ENCODE data around the gene POM121.
"Not testable (repeated sequence)": the region's sequence is repeated elsewhere in the genome, so short reads cannot be mapped to it uniquely, and the experiment has no call there.

The POM121 gene

DNA sequence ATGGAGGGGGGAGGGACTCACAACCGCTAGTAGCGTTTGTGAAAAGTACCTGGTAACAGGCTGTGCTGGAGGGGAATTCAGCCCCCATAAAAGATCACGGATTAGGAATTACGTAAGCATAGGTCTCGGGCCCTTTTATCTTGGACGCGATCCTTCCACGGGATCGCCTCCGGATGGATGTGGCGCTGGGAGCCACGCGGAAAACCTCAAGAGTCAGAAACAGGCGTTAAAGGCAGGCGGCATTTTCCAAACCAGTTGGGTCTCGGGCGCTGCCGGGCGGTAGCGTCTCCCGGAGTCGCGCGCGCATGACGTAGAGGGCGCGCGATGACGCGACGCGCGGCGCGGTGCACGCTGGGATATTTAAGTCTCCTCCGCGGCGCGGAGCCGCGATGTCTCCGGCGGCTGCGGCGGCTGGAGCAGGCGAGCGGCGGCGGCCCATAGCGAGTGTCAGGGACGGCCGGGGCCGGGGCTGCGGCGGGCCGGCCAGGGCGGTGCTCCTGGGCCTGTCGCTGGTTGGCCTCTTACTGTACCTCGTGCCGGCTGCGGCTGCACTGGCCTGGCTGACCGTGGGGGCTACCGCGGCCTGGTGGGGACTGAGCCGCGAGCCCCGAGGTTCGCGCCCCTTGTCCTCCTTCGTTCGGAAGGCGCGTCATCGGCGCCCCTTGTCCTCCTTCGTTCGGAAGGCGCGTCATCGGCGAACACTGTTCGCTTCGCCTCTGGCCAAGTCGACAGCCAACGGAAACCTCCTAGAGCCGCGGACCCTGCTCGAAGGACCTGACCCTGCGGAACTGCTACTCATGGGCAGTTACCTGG, at the start of gene POM121:
Gene POM121, plus strand, starts transcription at position 363 of the 813 bp plus-strand sequence. Its CDS starts 27 bp downstream, at position 390.
- Histone ChIP-seq H3K4me1 (ENCODE audit: control insufficient read depth in 1 of 2, insufficient read depth in 1 of 2, low read depth in 1 of 2, low read length in 1 of 2) (peaks cover 17 to 18% of the 10 kb centered on the region in 2 experiments), H3K4me3 (ENCODE audit: low read depth in 1 of 2, low read length in 1 of 2) (peak within 1 kb of the TSS; percentile 79 to 84), H3K27ac (peak within 1 kb of the TSS; percentile 93), H3K36me3 (peaks cover 38% of the 10 kb centered on the region), H3K27me3 (no peaks in the 10 kb centered on the region), H3K9me3 (no peaks in the 10 kb centered on the region)
- TF ChIP-seq, protein P1, sequence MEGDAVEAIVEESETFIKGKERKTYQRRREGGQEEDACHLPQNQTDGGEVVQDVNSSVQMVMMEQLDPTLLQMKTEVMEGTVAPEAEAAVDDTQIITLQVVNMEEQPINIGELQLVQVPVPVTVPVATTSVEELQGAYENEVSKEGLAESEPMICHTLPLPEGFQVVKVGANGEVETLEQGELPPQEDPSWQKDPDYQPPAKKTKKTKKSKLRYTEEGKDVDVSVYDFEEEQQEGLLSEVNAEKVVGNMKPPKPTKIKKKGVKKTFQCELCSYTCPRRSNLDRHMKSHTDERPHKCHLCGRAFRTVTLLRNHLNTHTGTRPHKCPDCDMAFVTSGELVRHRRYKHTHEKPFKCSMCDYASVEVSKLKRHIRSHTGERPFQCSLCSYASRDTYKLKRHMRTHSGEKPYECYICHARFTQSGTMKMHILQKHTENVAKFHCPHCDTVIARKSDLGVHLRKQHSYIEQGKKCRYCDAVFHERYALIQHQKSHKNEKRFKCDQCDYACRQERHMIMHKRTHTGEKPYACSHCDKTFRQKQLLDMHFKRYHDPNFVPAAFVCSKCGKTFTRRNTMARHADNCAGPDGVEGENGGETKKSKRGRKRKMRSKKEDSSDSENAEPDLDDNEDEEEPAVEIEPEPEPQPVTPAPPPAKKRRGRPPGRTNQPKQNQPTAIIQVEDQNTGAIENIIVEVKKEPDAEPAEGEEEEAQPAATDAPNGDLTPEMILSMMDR (IDR thresholded peaks at IDR 0.05), result peak; percentile 48

DNA sequence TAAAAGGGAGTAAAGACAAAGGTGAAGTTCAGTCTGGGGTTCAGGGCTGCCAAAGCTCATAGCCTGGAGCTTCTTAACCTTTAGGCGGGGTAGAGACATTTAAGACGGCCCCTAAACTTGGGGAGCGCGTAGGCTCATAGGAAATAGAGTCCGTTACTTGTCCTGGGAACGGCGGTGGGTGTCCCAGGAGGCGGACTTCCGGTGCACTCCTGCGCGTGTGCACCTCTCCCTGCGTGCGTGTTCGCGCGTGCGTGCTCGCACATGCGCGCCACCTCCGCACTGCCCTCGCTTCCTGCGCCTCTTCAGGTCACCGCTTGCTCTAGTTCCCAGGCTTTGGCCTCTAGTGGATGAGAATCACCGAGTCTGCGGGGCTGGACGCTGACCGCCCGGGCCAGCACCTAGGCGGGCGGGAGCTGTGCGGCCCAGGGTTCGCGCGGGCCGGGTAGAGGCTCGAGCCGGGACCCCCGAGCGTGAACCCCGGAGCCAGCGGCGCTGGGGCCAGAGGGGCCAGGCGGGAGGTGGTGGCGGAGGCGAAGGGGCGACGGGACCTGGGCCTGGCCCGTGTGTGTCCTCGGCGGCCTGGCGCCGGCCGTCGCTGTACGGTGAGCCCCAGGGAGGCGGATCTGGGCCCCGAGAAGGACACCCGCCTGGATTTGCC, 45.7 kb upstream of the POM121 start:
- Histone ChIP-seq H3K27ac (peak overlapping the region; percentile 90), H3K4me3 (ENCODE audit: low read depth in 1 of 2, low read length in 1 of 2) (peak overlapping the region; percentile 73 to 77)
- not testable (repeated sequence) for H3K27me3 ChIP-seq; H3K36me3 ChIP-seq; H3K4me1 ChIP-seq (ENCODE audit: control insufficient read depth in 1 of 2, insufficient read depth in 1 of 2, low read depth in 1 of 2, low read length in 1 of 2); H3K9me3 ChIP-seq
- TF ChIP-seq, protein P1 (IDR thresholded peaks at IDR 0.05), result peak; percentile 32

DNA sequence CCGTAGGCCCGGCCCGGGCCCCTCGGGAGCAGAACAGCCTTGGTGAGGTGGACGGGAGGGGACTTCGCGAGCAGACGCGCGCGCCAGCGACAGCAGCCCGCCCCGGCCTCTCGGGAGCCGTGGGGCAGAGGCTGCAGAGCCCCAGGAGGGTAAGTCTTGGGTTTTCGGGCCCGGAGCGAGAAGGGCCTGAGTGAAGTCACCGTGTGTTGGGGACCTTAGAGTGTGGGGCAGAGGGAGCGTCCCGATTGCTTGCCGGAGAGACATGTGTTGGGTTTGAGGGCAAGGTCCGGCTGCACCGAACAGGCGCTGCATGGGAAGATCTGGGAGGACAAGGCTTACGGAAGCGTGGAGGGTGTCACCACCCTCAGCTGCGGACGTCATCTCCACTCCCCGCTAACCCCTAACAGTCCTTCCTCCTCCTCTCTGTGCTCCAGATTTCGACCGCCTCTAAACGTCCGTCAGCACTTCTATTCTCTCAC, 45.1 kb upstream of the POM121 start:
- H3K4me1 ChIP-seq (ENCODE audit: control insufficient read depth in 1 of 2, insufficient read depth in 1 of 2, low read depth in 1 of 2, low read length in 1 of 2); H3K36me3 ChIP-seq; H3K9me3 ChIP-seq; H3K27me3 ChIP-seq: not testable (repeated sequence)
- Histone ChIP-seq H3K27ac (peak overlapping the region; percentile 90), H3K4me3 (ENCODE audit: low read depth in 1 of 2, low read length in 1 of 2) (peak overlapping the region; percentile 73 to 77)

DNA sequence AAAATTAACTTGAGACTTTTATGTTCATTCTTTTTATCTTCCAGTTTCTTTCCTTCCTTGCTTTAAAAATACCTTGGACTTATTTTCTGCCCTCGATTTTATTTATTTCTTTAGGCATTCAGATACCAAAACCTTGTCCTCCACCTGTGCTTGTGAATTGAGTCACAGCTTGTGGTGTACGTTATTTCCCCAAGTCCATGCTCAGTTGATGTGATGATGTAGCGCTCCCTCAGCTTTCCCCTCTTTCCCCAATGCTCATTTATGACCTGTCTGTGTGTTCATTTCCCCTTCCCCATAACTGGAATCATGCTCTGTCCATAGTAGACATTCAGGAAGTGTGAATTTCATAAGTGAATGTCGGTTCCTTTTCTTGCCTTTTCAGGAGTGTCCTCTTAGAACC, 33.1 kb upstream of the POM121 start:
- not testable (repeated sequence) for H3K9me3 ChIP-seq; H3K27me3 ChIP-seq; H3K4me3 ChIP-seq (ENCODE audit: low read depth in 1 of 2, low read length in 1 of 2)
- Histone ChIP-seq H3K27ac (peak overlapping the region; percentile 63), H3K36me3 (peaks cover 22% of the 10 kb centered on the region), H3K4me1 (ENCODE audit: control insufficient read depth in 1 of 2, insufficient read depth in 1 of 2, low read depth in 1 of 2, low read length in 1 of 2) (peaks cover 11 to 15% of the 10 kb centered on the region in 2 experiments)

DNA sequence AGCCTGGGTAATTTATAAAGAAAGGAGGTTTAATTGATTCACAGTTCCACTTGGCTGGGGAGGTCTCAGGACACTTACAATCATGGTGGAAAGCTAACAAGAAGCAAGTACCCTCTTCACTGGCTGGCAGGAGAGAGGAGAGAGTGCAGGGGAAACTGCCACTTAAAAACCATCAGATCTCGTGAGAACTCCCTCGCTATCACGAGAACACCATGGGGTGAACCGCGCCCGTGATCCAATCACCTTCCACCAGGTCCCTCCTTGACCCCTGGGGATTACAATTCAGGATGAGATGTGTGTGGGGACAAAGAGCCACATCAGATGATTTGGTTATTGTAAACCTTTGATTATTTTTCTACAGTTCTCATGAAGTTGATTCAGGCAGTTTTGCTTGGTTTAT, 20.2 kb upstream of the POM121 start:
- H3K4me1 ChIP-seq (ENCODE audit: control insufficient read depth in 1 of 2, insufficient read depth in 1 of 2, low read depth in 1 of 2, low read length in 1 of 2); H3K27ac ChIP-seq; H3K4me3 ChIP-seq (ENCODE audit: low read depth in 1 of 2, low read length in 1 of 2); H3K27me3 ChIP-seq; H3K9me3 ChIP-seq: not testable (repeated sequence)
- peaks cover 10% of the 10 kb centered on the region for H3K36me3 ChIP-seq

DNA sequence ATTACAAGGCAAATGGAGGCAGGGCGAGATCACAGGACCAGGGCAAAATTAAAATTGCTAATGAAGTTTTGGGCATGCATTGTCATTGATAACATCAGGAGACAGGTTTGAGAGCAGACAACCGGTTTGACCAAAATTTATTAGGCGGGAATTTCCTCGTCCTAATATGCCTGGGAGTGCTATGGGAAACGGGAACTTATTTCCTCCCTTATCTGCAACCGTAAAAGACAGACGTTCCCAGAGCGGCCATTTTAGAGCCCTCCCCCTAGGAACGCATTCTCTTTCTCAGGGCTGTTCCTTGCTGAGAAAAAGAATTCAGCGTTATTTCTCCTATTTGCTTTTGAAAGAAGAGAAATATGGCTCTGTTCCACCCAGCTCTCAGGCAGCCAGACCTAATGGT, 16.5 kb upstream of the POM121 start:
- not testable (repeated sequence) for H3K4me3 ChIP-seq (ENCODE audit: low read depth in 1 of 2, low read length in 1 of 2); H3K27me3 ChIP-seq; H3K27ac ChIP-seq; H3K36me3 ChIP-seq; H3K9me3 ChIP-seq
- peaks cover 33 to 36% of the 10 kb centered on the region in 2 experiments for H3K4me1 ChIP-seq (ENCODE audit: control insufficient read depth in 1 of 2, insufficient read depth in 1 of 2, low read depth in 1 of 2, low read length in 1 of 2)

DNA sequence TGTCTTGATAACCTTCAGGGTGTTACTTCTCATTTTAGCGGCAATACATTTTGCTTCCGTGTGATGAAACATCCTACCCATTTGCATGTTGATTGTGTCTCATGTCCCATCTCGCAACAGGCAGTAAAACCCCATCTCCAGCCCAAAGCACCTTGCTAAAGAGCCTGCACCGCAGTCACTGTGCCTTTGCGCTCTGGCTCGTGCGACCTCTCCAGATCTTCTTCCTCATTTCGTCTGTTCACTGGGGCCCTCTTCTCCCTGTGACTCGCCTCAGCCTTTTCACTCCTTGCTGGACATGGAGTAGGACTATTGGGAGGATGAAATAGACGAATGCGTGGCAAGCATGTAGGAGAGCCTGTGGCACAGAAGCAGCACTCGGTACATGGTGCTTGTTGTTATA, 13.5 kb upstream of the POM121 start:
- Histone ChIP-seq H3K4me3 (ENCODE audit: low read depth in 1 of 2, low read length in 1 of 2) (peak overlapping the region in 1 of 2 experiments; percentile 24), H3K4me1 (ENCODE audit: control insufficient read depth in 1 of 2, insufficient read depth in 1 of 2, low read depth in 1 of 2, low read length in 1 of 2) (peaks cover 33 to 44% of the 10 kb centered on the region in 2 experiments), H3K27ac (peak overlapping the region; percentile 90)
- H3K9me3 ChIP-seq, H3K27me3 ChIP-seq, H3K36me3 ChIP-seq: not testable (repeated sequence)

DNA sequence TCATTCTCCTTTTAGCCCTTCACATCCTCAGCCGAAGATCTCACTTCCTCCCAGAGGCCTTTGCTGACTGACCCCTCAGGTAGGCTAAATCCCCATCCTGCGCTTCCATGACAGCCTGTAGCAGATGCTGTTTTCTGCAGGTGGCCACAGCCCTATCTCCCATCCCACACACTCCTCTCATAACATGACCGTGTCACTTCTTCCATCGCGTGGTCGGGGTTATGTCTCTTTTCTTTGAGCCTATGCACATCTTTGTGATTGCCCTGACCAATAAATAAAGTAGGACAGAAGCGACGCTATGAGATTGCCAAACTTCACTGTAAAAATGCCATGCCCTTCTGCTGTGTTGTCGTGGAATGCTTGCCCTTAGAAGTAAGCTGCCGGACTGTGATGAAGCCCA, 11.1 kb upstream of the POM121 start:
- peak overlapping the region; percentile 15 for H3K27ac ChIP-seq
- H3K4me3 ChIP-seq (ENCODE audit: low read depth in 1 of 2, low read length in 1 of 2); H3K36me3 ChIP-seq; H3K27me3 ChIP-seq; H3K9me3 ChIP-seq: not testable (repeated sequence)
- H3K4me1 ChIP-seq (ENCODE audit: control insufficient read depth in 1 of 2, insufficient read depth in 1 of 2, low read depth in 1 of 2, low read length in 1 of 2), result peaks cover 33 to 44% of the 10 kb centered on the region in 2 experiments
